COLO668 (cell line): ENCODE results near the gene GRB7.
"Not testable (repeated sequence)": the region's sequence is repeated elsewhere in the genome, so short reads cannot be mapped to it uniquely, and the experiment has no call there.

Experiments
- DNase-seq: peaks from one replicate; lab custom pipeline; 2025; ENCODE audit not compliant: unreplicated experiment; lab: John Stamatoyannopoulos, UW

GRB7 gene

DNA sequence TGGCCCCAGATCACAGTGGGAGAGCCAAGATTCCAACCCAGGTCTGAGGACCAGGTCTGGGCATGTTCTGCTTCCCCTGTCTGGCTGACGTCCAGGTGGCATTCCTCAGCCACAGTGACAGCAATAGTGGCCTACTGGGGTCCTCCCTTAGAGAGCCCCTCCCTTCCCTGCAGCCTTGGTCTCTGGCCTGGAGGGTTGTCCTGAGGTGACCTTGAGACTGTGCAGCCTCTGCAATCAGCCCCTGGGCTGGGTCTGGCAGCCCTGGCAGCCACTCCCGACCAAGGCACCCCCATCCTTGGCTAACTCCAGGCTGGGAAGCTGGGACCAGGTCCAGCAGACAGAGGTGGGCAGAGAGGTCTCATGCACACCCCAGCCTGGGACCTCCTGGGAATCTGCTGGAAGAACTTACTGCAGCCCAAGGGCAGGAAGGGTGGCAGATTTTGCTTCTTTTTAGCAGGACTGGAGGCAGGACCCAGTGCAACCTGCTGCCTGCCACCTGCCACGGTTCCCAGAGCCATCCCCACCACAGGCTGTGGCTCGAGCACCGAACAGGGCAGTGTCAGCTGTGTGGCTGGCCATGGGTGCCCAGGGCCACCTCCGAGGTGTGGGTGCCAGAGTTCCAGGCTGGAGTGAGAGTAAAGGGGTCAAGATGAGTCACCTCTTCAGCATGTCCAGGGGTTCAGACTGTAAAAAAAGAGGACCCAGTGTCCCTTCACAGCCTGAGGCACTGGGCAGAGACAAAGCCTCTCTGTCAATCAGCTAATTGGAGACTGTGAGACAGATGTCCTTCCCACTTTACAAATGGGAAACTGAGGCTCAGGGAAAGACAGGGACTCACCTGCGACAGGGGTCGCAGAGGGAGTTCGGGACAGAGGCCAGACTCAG lies 12.6 kb downstream of the GRB7 start:
- no peak for DNase-seq

DNA sequence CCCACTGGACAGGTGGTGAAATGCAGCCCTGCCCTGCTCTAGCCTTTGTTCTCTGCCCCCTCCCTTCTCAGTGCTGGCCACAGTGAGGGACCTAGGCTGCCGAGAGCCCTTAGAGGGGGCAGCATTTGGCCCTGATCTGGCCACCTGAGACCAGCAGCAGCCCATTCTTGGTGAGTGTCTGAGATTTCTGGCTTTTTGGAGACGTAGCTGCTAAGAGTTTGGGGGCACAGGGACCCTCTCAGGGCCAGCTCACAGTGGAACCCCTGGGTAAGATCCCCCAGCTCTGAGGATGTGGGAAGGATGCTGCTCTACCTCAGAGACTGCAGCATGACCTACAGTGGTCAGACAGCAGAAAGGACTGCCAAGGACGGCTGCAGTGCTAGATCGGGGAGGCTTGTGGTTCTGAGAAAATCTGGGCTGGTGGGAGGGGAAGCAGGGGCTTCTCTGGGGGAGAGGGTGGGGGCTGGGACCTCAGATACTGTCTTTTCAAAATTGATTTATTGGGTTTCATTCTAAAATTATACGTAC lies 13.3 kb downstream of the GRB7 start:
- no peak for DNase-seq

DNA sequence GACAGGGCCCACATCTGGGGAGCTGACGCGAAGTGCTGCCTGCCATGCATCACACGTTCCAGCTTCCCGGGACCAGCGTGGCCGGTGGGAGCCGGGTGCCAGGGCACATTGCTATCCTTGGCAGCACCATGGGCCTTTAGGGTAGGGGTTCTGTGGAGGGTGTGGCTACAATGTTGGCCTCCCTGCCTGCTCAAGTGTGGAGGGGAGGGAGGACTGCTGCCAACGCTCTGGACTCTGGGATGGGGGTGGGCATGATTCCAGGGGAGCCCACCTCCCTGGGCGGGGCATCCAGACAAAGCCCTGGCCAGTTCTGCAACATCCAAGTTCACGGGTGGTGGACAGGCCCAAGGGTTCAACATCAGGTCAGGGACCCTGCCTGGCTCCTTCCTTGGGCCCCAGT lies 13.9 kb downstream of the GRB7 start:
- no peak for DNase-seq

DNA sequence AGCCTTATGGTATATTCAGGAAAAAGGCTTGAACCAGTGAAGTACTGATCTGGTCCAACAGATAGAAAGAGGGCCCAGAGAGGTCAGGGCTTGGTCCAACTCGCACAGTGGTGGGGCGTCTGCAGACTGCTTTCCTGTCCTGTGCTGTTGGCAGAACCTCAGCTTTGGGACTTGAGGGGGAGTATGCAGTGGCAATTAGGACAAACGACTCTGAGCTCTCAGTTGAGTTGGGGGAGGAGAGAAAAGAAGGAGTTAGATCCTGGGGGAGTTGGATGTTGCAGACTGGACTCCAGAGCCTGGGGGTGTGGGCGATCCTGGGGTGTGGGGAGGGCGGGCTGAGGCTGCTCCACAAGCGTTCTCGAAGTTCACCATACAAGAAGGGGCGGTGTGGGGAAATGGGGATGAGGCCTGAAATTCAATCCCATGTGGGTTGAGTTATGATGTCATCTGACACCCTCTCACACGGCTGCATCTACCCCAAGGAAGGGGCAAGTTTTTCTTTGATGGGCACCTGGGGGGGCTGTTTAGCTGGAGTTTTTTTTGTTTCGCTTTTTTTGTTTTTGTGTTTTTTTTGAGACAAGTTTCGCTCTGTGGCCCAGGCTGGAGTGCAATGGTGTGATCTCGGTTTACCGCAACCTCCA lies 14.6 kb downstream of the GRB7 start:
- no peak for DNase-seq

DNA sequence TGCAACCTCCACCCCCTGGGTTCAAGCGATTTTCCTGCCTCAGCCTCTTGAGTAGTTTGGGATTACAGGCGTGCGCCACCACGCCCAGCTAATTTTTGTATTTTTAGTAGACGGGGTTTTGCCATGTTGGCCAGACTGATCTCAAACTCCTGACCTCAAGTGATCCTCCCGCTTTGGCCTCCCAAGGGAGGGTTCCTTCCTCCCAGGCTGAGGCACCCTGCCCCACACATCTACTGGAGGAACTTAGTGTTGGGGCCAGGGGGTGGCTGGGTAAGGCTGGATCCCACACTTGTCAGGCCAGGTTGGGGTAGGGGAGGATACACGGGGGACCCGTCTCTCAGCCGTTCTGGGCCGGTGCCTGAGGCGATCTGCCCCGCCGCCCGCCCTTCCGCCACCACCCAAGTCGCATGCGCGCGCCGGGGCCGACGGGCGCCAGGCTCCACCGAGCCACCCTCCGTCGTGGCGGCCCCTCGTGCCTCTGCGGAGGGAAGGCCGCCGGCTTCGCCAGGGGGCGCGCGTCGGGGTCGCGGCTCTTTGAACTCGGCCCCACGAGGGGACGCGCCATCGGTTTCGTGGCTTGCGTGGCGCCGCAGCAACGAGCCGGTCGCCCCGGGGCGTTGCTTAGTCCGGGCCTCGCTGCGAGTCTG lies 15.9 kb downstream of the GRB7 start:
- peak; percentile 71 for DNase-seq

DNA sequence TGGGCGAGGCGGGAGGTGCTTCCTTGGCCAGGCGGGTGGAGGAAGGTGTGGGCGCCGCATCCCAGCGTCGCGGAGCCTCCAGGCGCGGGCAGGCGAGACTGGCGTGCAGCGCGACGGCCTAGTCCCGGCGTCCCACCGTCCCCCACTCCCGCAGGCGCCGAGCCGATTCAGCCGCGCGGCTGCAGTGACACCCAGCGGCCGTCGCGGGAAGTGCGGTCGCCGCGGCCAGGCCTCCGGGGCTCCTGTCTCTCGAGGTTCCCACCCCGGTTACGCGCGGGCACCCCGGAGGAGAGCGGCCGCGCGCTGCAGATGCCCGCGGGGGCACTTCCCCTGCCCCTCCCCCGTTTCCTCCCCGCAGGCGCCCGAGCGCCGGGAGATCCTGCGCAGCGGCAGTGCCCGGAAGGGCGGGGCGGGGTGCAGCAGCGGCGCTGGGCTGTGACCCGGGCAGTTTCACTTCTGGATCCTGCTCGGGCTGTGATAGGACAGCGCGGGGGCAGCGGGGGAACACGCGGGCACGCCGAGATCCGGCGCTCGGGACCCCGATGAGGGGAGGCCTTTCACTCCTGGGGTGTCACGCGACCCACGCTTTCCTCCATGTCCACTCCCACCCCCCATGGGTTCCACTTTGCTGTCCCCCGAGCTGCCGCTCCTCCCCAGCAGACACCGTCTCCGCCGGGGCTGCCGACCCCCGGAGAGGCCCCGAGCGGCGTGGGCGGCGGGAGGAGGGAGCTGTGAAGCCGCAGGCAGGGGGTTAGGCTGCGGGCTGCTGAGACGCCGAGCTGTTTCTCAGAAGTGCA lies 16.6 kb downstream of the GRB7 start:
- DNase-seq, result peak; percentile 92

DNA sequence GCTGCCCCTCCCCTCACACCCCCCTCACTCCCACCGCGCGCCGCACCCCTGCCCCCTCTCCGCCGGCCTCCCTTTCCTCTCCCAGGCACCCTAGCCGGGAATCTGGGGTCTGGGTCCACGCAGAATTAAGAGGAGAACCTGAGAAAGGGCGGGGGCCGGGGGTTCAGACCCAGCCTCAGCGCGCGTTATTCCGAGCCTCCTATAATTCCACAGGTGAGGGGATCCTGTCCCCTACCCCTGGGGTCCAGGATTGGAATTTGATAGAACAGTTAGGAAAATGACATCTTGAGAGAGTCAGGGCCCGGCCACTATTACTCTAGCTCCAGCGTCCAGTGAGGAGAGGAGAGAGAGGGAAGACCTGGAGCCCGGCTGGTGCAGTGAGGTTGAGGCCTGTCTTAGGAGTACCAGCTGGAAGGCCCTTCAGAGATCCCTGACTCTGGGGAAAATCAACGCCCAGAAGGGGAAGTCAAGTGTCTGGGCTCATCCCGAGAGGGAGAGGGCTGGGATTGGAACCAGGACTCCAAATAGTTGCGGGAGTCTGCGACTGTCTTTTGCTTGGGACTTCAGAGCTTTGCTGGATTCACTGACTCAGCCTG lies 17.3 kb downstream of the GRB7 start:
- peak; percentile 29 for DNase-seq

DNA sequence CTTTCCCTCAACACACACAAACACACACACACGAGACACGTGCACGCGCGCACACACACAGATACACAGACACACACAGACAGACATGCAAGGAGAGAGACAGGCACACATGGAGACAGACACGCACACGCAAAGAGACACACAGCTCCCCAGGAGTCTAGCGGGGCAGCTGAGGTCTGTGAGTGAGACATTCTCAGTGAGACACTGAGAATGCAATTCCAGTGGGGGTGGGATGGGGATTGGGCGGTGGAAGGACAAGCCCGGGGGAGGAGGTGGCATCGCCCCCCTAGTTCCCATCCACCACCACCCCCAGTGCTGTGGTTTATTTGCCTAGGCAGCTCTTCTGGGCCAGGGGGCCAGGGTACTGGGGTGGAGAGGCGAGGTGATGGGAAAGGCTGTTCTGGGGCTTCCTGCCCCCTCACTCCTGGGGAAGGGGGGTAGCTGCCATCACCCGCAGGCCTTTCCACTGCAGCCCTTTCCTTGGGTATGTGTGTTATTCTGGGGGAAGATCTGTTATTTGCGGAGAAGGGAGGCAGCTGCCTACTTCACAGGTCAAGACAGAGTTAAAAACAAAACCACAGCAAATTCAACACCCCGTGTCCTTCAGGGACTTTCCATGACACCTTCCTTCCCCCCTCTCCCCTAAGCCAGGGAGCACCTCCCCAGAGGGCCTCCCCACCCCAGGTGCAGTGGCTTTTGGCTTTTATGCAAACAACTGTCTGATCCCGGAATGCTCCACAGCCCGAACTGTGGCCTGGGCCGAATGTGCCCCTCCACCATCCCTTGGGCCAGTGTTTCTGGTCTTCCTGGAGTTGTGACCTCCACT lies 18.0 kb downstream of the GRB7 start:
- DNase-seq, result peak; percentile 29

DNA sequence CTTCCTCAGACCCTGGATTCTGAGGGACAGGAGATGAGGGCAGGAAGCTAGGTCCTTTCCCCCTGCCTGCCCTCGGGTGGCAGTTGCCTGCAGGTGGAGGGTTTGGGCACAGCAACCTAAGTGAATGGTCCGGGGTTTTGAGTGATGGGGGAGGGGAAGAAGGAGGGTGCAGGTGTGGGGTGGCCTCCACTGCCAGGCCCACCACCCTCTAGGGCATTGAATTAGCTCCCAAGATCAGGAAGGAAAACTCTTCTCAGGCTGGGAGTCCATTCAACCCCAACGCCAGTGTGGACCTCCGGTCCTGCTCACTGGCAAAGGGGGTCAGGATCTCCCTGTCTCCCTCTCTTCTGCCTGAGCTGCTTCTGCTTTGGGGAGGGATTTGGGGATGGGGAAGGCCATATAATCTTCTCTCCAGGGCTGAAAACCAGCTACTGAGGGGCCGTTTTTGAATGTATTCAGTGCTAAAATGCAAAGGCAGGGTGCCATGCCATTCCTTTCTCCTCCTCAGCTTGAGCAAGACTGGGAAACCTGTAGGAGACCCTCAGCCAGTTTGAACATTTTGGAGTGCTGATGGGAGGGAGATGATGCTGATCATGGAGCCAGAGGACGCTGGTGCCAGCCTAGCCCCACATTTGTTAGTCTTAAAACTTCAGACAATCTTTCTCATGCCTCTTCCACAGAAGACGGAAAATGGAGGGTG lies 18.8 kb downstream of the GRB7 start:
- DNase-seq, result no peak

DNA sequence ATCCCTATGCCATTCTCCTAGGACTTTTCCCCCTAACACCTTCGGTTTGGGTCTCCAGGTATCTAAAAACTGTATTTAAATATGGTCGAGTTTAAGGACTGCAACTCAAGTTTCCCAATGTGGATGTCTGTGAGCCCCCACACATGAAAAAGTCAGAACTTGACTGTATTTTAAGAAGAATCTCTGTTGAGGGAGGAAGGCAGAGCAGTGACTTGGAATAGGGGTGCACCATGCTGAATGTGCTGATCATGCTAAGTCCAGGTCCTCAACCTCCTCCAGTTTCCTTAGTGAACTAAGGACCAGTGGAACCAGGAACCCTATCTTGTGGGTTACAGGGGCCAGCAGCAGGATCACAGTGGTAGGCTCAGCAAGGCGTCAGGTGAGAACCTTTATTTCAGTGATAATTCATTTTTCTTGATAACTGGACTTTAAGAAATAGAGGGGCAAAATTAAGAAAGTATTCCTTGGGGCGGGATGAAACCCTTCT lies 19.5 kb downstream of the GRB7 start:
- no peak for DNase-seq

DNA sequence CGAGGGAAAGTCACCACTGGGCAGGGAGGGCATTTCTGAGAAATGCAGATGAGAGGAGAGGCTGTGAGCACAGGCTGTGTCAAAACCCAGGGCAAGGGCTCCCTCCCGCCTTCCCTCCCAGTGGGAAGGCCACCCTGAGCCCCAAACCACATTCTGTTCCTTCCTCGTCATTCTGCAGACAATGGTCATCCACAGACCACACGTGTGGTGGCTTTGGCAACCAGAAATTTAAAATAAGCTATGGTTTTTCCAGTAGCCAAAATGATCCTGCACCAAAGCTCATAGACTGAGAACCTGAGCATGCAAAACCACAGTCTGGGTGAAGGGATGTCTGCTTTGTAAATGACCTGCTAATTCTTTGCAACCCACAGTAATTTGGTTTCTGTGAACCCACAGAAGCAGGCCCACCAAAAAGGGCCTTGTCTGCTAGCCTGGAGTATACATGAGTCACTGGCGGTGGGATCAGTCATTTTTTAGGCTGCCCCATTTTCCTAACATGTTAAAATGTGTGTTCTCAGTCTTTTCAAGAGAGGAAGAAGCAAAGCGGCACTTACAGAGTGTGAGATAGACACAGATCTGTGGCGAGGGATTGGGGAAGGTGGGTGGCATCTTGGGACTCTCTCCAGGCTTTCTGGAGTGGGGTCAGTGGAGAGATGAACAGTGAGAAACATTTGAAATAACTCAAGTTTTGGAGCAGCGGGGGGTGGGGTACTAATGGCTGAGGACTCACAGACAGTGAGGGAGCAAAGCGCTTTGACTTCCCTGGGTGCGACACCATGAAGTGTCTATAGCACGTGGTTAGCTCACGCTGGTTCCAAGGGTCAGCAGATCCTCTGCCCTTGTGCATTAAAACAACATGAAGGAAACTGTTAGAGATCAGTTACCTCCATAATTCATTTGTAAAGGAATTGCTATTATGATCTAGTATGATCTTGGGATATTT lies 20.5 kb downstream of the GRB7 start:
- no peak for DNase-seq

DNA sequence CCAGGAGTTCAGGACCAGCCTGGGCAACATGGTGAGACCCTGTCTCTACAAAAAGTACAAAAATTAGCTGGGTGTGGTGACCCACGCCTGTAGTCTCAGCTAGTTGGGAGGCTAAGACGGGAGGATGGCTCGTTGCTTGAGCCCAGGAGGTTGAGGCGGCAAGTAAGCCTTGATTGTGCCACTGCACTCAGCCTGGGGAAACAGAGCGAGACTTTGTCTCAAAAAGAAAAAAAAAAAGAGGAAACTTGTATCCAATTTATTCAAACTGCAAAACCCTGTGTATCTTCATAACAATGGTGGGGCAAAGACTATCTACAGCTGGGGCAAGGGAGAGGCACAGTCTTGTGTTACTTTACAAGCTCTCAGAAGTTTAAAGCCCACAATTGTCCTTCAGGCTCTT lies 21.5 kb downstream of the GRB7 start:
- no peak for DNase-seq

DNA sequence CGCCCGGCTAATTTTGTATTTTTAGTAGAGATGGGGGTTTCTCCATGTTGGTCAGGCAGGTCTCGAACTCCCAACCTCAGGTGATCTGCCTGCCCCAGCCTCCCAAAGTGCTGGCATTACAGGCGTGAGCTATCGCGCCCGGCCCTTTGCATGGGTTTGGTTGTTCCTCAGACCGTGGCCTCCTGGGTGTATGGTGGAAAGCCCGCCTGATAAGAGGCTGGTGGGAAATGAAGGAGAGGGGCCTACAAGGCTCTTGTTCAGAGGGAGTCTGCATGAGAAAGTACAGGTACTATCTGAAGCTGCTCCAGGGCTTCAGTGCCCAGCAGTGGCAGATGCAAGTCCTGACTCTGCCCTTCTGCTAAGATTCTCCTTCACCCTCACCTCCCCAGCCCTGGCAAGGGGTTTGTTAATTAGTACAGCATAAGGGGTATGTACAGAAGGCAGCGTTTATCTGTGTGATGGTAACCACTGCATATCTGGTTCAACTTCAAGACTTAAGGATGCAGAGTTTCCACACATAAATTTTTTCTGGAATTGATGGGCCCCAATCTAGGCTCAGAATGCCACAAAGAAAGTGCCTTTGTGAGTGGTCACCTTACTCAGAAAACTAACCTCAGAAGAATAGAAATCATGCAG lies 24.2 kb downstream of the GRB7 start:
- DNase-seq, result no peak

DNA sequence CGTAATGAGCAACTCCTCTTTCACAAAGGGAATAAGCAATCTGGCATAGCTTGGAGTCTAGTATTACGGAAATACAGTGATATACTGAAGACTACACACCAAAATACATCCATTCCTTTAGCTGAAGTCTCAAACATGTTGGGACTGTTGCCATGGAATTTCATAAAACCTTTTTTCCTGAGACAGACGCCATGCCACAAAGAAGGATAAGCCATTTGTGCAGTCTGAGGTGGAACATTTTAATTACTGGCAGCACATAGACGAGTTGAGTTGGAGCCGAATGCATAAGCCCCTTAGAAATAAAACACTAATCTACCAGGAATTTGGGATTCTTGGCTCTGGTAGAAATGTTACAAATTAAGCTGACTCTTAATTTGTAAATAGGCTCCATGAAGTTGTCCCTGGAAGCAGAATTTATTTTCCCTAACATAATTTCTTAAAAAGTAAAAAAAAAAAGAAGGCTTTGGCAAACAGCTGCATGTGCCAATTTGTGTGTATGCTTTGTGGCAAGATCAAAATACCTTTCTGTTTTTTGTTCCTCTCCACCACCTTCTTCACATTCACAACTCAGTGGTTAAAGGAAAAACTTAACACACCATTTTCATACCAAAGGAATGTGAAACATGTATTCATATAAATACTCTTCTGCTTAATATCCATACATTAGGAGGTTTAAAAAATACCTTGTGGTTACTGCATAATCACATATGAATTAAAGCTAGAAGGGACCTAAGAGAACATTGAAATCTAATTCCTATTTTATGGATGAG lies 25.5 kb downstream of the GRB7 start:
- DNase-seq, result no peak

DNA sequence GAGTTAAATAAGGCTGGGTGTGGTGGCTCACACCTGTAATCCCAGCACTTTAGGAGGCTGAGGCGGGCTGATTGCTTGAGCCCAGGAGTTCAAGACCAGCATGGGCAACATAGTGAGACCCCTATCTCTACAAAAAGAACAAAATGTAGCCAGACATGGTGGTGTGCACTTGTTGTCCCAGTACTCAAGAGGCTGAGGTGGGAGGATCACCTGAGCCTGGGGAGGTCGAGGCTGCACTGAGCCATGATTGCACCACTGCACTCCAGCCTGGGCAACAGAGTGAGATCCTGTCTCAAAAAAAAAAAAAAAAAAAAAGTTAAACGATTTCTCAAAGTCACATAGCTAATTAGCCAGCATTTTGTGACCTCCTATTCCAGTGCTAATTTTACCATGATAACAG lies 26.4 kb downstream of the GRB7 start:
- DNase-seq, result not testable (repeated sequence)

DNA sequence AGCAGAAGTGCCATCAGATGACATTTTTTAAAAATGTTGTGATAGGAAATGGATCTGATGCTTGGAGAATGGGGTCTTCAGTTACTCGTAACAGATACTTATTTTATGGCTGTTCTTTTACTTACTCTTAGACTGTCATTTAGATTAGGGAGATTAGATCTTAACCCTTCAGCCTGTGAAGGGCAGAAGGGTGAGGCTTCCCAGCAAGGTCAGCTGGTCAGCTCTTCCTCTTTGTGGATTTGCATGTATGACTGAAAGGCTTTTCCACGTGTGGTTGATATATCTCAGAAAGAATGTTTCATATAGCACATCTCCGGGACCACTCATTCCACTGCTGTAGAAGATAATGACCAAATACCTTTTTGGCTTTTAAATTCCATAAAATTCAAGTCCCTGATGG lies 27.4 kb downstream of the GRB7 start:
- DNase-seq, result no peak

DNA sequence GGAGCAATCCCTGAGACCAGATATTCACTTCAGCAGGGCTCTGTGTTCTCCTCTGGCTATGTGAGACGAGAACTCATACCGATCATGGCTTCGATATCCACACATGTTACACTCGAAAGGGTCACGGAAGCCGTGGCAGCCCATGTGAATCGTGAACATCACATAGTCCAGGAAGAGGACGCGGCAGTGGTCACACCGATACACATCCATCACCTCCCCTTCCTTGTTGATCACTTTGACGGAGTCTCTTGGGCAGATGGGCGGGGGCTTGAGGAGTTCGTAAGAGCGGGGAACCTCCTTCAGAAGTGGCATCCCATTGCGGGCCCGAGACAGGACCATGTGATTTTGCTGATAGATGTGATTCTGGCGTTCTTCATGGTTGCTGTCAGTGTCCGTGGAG lies 28.0 kb downstream of the GRB7 start:
- no peak for DNase-seq
